Lower lobe of right lung (tissue), 2 donors: ENCODE results near the gene CYP26A1. TPM values are rescaled to one million over a fixed set of nuclear protein-coding genes. Genes with fewer than 3 reads are reported as not detected.

Experiments
- ATAC-seq, 2 donors: fragments of 200-7000 bp; cut with Tn5 transposase; one replicate each; pipeline ENCODE4 v1.9.1; 2020 to 2022; ENCODE audit warnings: mild to moderate bottlenecking in 2 of 2, moderate library complexity in 2 of 2
- DNase-seq: peaks from one replicate; pipeline ENCODE4 v3.0.0-alpha.2; 2020
- H3K27ac ChIP-seq: fragments of 200-600 bp; one replicate; pipeline ENCODE4 v1.8.0; 2022
- H3K27me3 ChIP-seq: fragments of 200-600 bp; one replicate; pipeline ENCODE4 v1.8.0; 2022; ENCODE audit warnings: low read depth
- H3K36me3 ChIP-seq: fragments of 200-600 bp; one replicate; pipeline ENCODE4 v1.8.0; 2022; ENCODE audit warnings: mild to moderate bottlenecking
- H3K4me1 ChIP-seq: fragments of 200-600 bp; one replicate; pipeline ENCODE4 v1.8.0; 2022
- H3K4me3 ChIP-seq: fragments of 200-600 bp; one replicate; pipeline ENCODE4 v1.8.0; 2022; ENCODE audit warnings: mild to moderate bottlenecking
- H3K9me3 ChIP-seq: fragments of 200-600 bp; one replicate; pipeline ENCODE4 v1.8.0; 2022
- CTCF ChIP-seq: fragments of 200-600 bp; IDR thresholded peaks from one replicate; pipeline ENCODE4 v1.8.0; 2022; ENCODE audit warnings: antibody characterized with exemption, mild to moderate bottlenecking
- intact Hi-C: fragments of 100-400 bp; cut with DNase I; formaldehyde crosslinking; loops from one replicate; pipeline ENCODE4 v1.11.0; 2022
- long read RNA-seq: library from polyadenylated mRNA; unstranded; transcript quantifications from one replicate; pipeline ENCODE4 v2.0.0, GENCODE V29; 2021
- total RNA-seq: library from RNA; stranded (reverse); fragmentation: NEBNext Ultra II Directional; extraction: Animal tissue kit (Norgen Biotek cat#: 25700); gene quantifications from one replicate; pipeline ENCODE4 v1.2.1, GENCODE V29; 2021
- donor health status: DM: no; HTN: yes; CAD: no; lungs with severe emphysema.

CYP26A1 gene
- not detected for total RNA-seq
- long read RNA-seq, result 0 reads

- peaks cover 41% of the 10 kb centered on the region for H3K4me1 ChIP-seq
- ATAC-seq, result no peak
- no peak for TF ChIP-seq CTCF
- no peak for DNase-seq
- peaks cover 72% of the 10 kb centered on the region for H3K27me3 ChIP-seq
- H3K27ac ChIP-seq, result no peak within 1 kb of the TSS
- H3K4me3 ChIP-seq, result peak within 1 kb of the TSS; percentile 53
- H3K9me3 ChIP-seq, result no peaks in the 10 kb centered on the region
- intact Hi-C loops, result no loop called here
- no peaks in the 10 kb centered on the region for H3K36me3 ChIP-seq
Observed at GRCh38 chr10:93073539-93074146, at the start of gene CYP26A1. TSS of gene CYP26A1 (plus strand) at chr10:93073893. CDS start at chr10:93073935, 42 bp downstream.

- TF ChIP-seq CTCF, result no peak
- no peaks in the 10 kb centered on the region for H3K4me1 ChIP-seq
- H3K27me3 ChIP-seq, result no peaks in the 10 kb centered on the region
- H3K27ac ChIP-seq, result no peak overlapping the region
- no peak for DNase-seq
- no peak overlapping the region for H3K4me3 ChIP-seq
- ATAC-seq, result no peak
- no peaks in the 10 kb centered on the region for H3K9me3 ChIP-seq
- intact Hi-C loops, result no loop called here
- peaks cover 4% of the 10 kb centered on the region for H3K36me3 ChIP-seq
Observed at GRCh38 chr10:93026072-93026471, 47.6 kb upstream of the CYP26A1 start.

- no peak for ATAC-seq
- intact Hi-C loops, result no loop called here
Observed at GRCh38 chr10:93027508-93027907, 46.2 kb upstream of the CYP26A1 start.

GRCh38 chr10:93028883-93029282, 44.8 kb upstream of the CYP26A1 start:
- intact Hi-C loops, result no loop called here
- no peak for DNase-seq
- no peaks in the 10 kb centered on the region for H3K27me3 ChIP-seq
- ATAC-seq, result no peak
- H3K27ac ChIP-seq, result no peak overlapping the region
- no peak overlapping the region for H3K4me3 ChIP-seq
- H3K4me1 ChIP-seq, result no peaks in the 10 kb centered on the region
- no peaks in the 10 kb centered on the region for H3K9me3 ChIP-seq
- no peak for TF ChIP-seq CTCF
- H3K36me3 ChIP-seq, result peaks cover 4% of the 10 kb centered on the region

More at GRCh38 chr10:93027508-93027907, 46.2 kb upstream of the CYP26A1 start:
- no peak for TF ChIP-seq CTCF
- H3K9me3 ChIP-seq, result no peaks in the 10 kb centered on the region
- no peak overlapping the region for H3K27ac ChIP-seq
- no peak overlapping the region for H3K4me3 ChIP-seq
- no peaks in the 10 kb centered on the region for H3K4me1 ChIP-seq
- H3K36me3 ChIP-seq, result peaks cover 4% of the 10 kb centered on the region
- no peaks in the 10 kb centered on the region for H3K27me3 ChIP-seq
- DNase-seq, result no peak

GRCh38 chr10:93030409-93030808, 43.3 kb upstream of the CYP26A1 start:
- no peaks in the 10 kb centered on the region for H3K27me3 ChIP-seq
- no peak overlapping the region for H3K4me3 ChIP-seq
- no peak for TF ChIP-seq CTCF
- H3K4me1 ChIP-seq, result no peaks in the 10 kb centered on the region
- no peak for DNase-seq
- no peaks in the 10 kb centered on the region for H3K9me3 ChIP-seq
- H3K27ac ChIP-seq, result no peak overlapping the region
- intact Hi-C loops, result no loop called here
- H3K36me3 ChIP-seq, result peaks cover 4% of the 10 kb centered on the region
- no peak for ATAC-seq
